Keratinocyte (primary cell): ENCODE measurements around the gene ARSI.

ENCODE experiments used
- CTCF ChIP-seq, 3 experiments: IDR thresholded peaks in 1 of 3; conservative IDR thresholded peaks in 1 of 3; optimal IDR thresholded peaks in 1 of 3; 2 replicates in 2 of 3; 3 replicates in 1 of 3; pipeline versions ENCODE3 to v1.5.1; 2011; ENCODE audit warnings: low read length in 3 of 3, mild to moderate bottlenecking in 3 of 3, moderate library complexity in 2 of 3, control low read depth in 1 of 3, inconsistent platforms in 1 of 3; ENCODE audit not compliant: insufficient read depth in 2 of 3; ENCODE audit errors: extremely low read depth in 1 of 3
- EZH2 ChIP-seq: IDR thresholded peaks from one replicate; pipeline ENCODE4 v1.6.1; 2012; ENCODE audit warnings: inconsistent platforms, mild to moderate bottlenecking, low read length, moderate library complexity

GRCh38 chr5:150305557-150305956 lies 2.9 kb upstream of the ARSI start:
- TF ChIP-seq CTCF (optimal IDR thresholded peaks at IDR 0.05 in 1 of 3, IDR thresholded peaks at IDR 0.05 in 1 of 3, conservative IDR thresholded peaks at IDR 0.05 in 1 of 3; ENCODE audit: extremely low read depth in 1 of 3, insufficient read depth in 2 of 3, low read length in 3 of 3) (no peak), EZH2 (no peak)
